Skin epidermis (tissue), 12 donors: ENCODE data around the gene FBXL13.
"Not testable (repeated sequence)": the region's sequence is repeated elsewhere in the genome, so short reads cannot be mapped to it uniquely, and the experiment has no call there.

Experiments
- H3K27ac ChIP-seq, 21 experiments: fragments of 200-600 bp; sonication (generic) in 11 of 21; one replicate each; pipeline ENCODE4 v1.5.0; 2020; ENCODE audit warnings: mild to moderate bottlenecking in 3 of 21, inconsistent platforms in 2 of 21, moderate library complexity in 2 of 21
- H3K4me3 ChIP-seq, 7 experiments: fragments of 200-600 bp; sonication (generic) in 2 of 7; one replicate each; pipeline ENCODE4 v1.5.0; 2020; ENCODE audit warnings: inconsistent platforms in 2 of 7, mild to moderate bottlenecking in 2 of 7, moderate library complexity in 1 of 7

Gene FBXL13

GRCh38 chr7:102813191-102814024 is 261.2 kb downstream of the FBXL13 start:
- H3K27ac ChIP-seq, result peak overlapping the region in 1 of 21 experiments; percentile 6
- H3K4me3 ChIP-seq, result no peak overlapping the region

- H3K27ac ChIP-seq, result no peak overlapping the region
- H3K4me3 ChIP-seq, result no peak overlapping the region
Observed at GRCh38 chr7:102811942-102812678, 262.5 kb downstream of the FBXL13 start.

- Histone ChIP-seq H3K4me3 (no peak overlapping the region), H3K27ac (no peak overlapping the region)
Observed at GRCh38 chr7:102810916-102811315, 263.7 kb downstream of the FBXL13 start.

- H3K27ac ChIP-seq, result no peak overlapping the region
- no peak overlapping the region for H3K4me3 ChIP-seq
Observed at GRCh38 chr7:102806613-102807012, 268.0 kb downstream of the FBXL13 start.

GRCh38 chr7:102795987-102796595 is 278.5 kb downstream of the FBXL13 start:
- not testable (repeated sequence) for H3K27ac ChIP-seq, H3K4me3 ChIP-seq

- H3K27ac ChIP-seq, H3K4me3 ChIP-seq: not testable (repeated sequence)
Observed at GRCh38 chr7:102794567-102794966, 280.0 kb downstream of the FBXL13 start.

- not testable (repeated sequence) for H3K4me3 ChIP-seq, H3K27ac ChIP-seq
Observed at GRCh38 chr7:102791831-102792230, 282.8 kb downstream of the FBXL13 start.

GRCh38 chr7:102791367-102791766 is 283.2 kb downstream of the FBXL13 start:
- H3K27ac ChIP-seq, H3K4me3 ChIP-seq: not testable (repeated sequence)

- H3K27ac ChIP-seq, H3K4me3 ChIP-seq: not testable (repeated sequence)
Observed at GRCh38 chr7:102790364-102791100, 284.1 kb downstream of the FBXL13 start.

- not testable (repeated sequence) for H3K27ac ChIP-seq, H3K4me3 ChIP-seq
Observed at GRCh38 chr7:102788770-102789169, 285.8 kb downstream of the FBXL13 start.

- H3K4me3 ChIP-seq, H3K27ac ChIP-seq: not testable (repeated sequence)
Observed at GRCh38 chr7:102780926-102781325, 293.7 kb downstream of the FBXL13 start.

- not testable (repeated sequence) for H3K4me3 ChIP-seq, H3K27ac ChIP-seq
Observed at GRCh38 chr7:102778663-102779062, 295.9 kb downstream of the FBXL13 start.

GRCh38 chr7:102776217-102776616 is 298.4 kb downstream of the FBXL13 start:
- not testable (repeated sequence) for H3K27ac ChIP-seq

GRCh38 chr7:102770467-102770866 is 304.1 kb downstream of the FBXL13 start:
- H3K4me3 ChIP-seq, H3K27ac ChIP-seq: not testable (repeated sequence)

More at GRCh38 chr7:102776217-102776616, 298.4 kb downstream of the FBXL13 start:
- not testable (repeated sequence) for H3K4me3 ChIP-seq

GRCh38 chr7:102769657-102770192 is 304.9 kb downstream of the FBXL13 start:
- not testable (repeated sequence) for H3K27ac ChIP-seq, H3K4me3 ChIP-seq

- not testable (repeated sequence) for H3K27ac ChIP-seq, H3K4me3 ChIP-seq
Observed at GRCh38 chr7:102763295-102763905, 311.2 kb downstream of the FBXL13 start.
